Fibroblast of skin of back (primary cell): ENCODE measurements around the gene ECM1.
A peak's percentile ranks its signal among the peaks of the same experiment; 100 is the strongest.

Experiments
- DNase-seq: peaks from one replicate; pipeline ENCODE4 v3.0.0-alpha.2; 2013

Gene ECM1

GRCh38 chr1:150512846-150513245 lies 4.9 kb downstream of the ECM1 start:
- no peak for DNase-seq

- peak; percentile 23 for DNase-seq
Measured at GRCh38 chr1:150513351-150513791, 5.5 kb downstream of the ECM1 start.

DNA sequence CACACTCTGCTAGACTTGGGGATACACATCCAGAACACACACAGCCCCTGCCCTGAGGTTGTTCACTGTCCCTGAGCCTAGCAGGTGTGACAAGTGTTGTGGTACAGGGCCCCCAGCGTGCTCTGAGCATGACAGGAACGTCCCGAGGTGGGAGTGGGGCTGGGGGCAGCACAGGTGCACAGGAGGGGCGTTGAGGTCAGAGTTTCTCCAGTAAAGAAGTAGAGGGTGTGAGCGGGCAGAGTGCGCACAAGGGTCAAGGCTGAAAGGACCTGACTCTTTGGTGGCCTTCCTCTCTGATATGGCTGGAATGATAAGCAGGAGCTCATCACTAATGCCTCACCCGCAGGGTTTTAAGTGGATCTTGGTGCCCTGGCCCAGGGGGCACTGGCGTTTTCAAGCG lies 6.4 kb downstream of the ECM1 start:
- DNase-seq, result no peak

- DNase-seq, result no peak
Measured at GRCh38 chr1:150514913-150515327, 7.0 kb downstream of the ECM1 start.

DNA sequence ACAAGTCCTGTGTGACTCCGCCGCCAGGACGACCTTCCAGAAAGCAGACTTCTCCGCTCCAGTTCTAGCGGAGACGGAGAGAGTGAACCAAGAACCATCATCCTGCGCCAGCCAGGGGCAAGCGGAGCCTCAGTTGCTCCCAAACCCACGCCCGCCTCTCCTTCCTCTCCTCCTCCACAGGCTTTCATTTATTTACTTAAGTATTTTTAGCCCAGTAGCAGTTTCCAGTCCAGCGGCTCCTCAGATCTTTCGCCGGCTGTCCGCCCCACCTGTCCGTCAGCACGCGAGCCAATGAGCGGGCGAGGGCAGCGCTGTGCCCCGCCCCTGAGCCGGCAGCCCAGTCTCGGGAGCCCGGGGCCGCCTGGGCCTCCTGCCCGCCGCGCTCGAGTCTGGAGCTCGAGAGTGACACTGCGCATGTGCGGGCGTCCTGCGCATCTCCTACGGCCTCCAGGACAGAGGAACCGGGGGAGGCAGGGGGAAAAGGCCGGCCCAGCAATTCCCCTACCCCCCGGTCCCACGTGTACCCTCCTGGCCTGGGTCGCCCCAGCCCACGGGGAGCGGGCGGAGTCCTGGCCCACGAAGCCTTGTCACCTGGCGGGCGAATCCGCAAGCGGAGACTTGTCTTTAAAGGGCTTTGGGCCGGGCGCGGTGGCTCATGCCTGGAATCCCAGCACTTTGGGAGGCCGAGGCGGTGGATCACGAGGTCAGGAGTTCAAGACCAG lies 7.6 kb downstream of the ECM1 start, which contains the start of gene FALEC:
FALEC (plus strand) TSS at position 425 of the 722 bp plus-strand sequence.
- peak; percentile 96 for DNase-seq

DNA sequence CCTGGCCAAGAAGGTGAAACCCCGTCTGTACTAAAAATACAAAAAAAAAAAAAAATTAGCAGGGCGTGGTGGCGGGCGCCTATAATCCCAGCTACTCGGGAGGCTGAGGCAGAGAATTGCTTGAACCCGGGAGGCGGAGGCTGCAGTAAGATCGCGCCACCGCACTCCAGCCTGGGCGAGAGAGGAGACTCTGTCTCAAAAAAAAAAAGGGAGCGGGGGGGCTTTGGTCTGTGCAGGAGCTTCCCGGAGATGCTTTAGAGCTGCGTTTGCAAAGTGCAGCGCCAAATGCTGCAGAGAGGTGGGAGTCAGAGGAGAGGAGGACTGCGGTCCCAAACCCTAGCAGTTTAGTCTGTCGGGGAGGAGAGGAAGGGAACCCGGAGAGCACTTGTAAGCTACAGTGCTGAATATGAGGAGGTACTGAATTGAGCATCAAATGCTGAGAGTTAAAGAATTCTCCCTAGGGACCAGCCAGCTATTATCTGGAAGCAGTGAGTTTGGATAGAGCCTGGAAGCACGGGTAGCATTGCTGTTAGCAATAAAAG lies 8.2 kb downstream of the ECM1 start:
- DNase-seq, result no peak

GRCh38 chr1:150516616-150517015 lies 8.7 kb downstream of the ECM1 start:
- DNase-seq, result peak; percentile 31

GRCh38 chr1:150521196-150521968 lies 13.5 kb downstream of the ECM1 start:
- DNase-seq, result no peak

GRCh38 chr1:150525348-150525747 lies 17.4 kb downstream of the ECM1 start:
- DNase-seq, result no peak

- peak; percentile 84 for DNase-seq
Measured at GRCh38 chr1:150528196-150528595, 20.3 kb downstream of the ECM1 start.

DNA sequence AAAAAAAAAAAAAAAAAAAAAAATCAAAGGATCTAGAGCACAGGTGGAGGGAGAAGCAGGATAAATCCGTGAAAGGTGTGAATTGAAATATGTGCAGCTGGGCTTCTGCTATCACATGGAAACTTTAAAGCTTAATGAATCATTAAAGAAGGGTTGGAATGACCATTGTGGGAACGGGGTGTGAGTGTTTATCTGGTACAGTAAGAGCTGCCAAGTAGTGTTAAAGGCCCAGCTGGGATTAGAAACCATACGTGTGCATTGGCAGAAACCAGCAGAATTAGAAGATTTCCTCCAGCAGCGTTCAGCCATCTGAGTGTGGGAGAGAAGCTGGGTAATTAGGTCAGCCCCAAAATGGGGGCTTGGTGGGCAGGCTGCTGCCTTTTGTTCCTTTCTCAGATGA lies 21.1 kb downstream of the ECM1 start:
- no peak for DNase-seq

DNA sequence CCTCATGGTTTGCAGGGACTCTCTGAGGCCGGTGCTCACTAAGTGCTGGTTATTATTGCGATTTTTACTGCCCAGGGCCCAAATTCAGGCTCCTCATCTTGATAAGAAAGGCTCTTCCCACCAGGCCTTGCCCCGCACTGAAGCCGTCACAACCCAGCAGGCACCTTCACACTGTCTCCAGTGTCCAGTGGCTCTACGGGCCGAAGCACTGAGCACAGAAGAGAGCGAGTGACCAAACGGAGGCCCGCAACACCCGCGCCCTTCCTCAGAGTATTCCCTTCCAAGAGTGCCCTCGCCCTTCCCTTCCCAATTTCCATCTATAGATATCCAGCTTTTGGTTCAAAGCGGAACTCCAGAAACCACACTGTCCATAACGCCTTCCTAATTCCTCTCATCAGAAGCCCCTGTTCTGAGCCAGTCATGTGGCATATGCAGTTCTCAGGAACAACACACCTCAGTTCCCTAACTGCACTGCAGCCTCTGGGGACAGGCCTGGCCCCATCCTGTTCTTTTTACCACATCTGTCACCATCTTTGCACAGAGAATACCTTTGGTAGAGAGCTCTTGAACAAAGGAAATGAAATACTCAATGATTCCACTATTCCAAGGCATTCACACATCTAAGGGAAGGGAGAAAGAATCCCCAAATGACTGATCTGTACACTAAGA lies 22.7 kb downstream of the ECM1 start:
- DNase-seq, result no peak

DNA sequence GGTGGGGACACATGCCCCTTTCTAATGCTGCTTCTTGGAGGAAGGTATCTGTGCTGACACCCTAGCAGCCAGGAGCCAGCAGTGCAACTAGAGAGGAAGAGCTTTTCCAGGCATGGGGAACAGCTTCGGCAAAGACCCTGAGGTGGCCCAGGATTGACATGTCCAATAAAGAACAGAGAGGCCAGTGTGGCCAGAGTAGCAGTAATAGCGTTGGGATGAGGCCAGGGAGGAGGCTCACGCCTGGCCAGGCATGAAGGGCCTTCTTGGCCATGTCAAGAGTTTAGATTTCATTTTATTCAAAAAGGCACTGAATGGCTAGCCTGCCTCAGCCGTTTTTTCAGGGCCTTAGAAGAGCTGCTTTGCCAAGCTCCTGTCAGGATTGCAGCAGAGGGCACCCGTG lies 25.0 kb downstream of the ECM1 start:
- no peak for DNase-seq

DNA sequence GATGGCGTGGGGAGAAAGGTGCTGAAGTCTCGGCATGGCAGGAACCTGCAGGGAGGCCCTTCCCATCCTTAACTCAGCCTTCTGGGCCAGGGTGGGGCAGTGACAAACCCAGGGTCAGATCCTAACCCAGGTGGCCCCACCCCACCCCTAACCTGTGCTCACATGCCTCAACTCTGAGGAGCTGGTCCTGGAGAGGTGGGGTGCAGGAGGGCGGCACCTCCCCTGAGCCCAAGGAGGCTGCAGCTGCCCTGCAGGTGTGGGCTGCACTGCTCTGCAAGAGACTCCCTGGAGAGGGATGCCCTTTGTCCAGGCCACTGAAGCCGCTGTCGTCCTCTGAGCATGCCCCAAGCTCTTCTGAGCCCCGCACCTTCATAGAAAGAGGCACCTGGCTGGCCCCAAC lies 26.1 kb downstream of the ECM1 start:
- no peak for DNase-seq

- DNase-seq, result peak; percentile 84
Measured at GRCh38 chr1:150535511-150536287, 27.8 kb downstream of the ECM1 start.

- peak; percentile 60 for DNase-seq
Measured at GRCh38 chr1:150536836-150537731, 29.2 kb downstream of the ECM1 start.

- peak; percentile 94 for DNase-seq
Measured at GRCh38 chr1:150537732-150538684, 30.1 kb downstream of the ECM1 start.

GRCh38 chr1:150543500-150544143 lies 35.7 kb downstream of the ECM1 start:
- DNase-seq, result no peak

GRCh38 chr1:150544204-150544603 lies 36.3 kb downstream of the ECM1 start:
- no peak for DNase-seq
